Skin epidermis (tissue), 12 donors: Measurements from ENCODE around the gene MT4.

ENCODE experiments used
- H3K27ac ChIP-seq, 21 experiments: fragments of 200-600 bp; sonication (generic) in 11 of 21; one replicate each; pipeline ENCODE4 v1.5.0; 2020; ENCODE audit warnings: mild to moderate bottlenecking in 3 of 21, inconsistent platforms in 2 of 21, moderate library complexity in 2 of 21
- H3K4me3 ChIP-seq, 7 experiments: fragments of 200-600 bp; sonication (generic) in 2 of 7; one replicate each; pipeline ENCODE4 v1.5.0; 2020; ENCODE audit warnings: inconsistent platforms in 2 of 7, mild to moderate bottlenecking in 2 of 7, moderate library complexity in 1 of 7

MT4 gene

GRCh38 chr16:56594292-56594619 lies 29.4 kb downstream of the MT4 start:
- Histone ChIP-seq H3K4me3 (no peak overlapping the region), H3K27ac (no peak overlapping the region)

DNA sequence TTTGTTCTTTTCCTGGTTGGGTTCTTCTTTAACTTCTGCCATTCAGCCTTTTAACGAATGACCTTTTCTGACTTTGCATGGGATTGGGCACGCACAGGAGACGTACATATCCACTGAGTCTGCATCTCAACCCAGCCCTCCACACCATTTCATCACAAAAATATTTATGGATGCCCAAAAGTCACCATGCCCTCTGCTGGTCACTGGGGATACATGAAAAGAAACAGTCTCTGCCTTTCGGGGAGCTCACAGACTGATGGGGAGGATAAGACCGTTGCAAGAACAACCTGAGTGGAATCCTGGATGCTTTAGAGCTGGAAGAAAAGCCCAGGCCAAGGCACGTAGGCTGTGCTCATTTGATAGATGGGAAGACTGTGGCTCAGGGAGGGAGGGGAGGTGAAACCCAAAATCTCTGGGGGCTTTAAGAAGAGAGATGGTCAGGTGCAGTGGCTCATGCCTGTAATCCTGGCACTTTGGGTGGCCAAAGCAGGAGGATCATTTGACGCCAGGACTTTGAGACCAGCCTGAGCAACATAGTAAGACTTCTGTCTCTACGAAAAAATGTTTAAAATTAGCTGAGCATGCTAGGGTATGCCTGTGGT lies 35.6 kb downstream of the MT4 start:
- Histone ChIP-seq H3K4me3 (no peak overlapping the region), H3K27ac (no peak overlapping the region)

DNA sequence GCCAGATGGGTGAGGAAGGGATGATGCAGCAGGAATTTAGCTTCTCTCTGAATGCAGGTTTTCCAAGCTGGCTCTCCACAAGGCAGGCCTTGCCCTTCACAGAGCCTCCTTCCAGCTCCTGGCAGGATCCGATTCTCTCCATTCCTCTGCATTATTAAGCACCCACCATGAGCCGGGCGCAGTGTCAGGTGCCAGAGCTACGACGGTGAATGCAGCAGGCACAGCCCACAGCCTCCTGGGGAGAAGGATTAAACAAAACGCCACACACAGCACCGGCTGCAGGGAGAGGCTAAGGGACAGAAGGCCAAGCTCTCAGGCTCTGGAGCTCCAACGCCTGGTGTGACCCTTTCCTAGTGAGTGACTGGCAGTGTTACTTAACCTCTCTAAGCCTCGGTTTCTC lies 36.5 kb downstream of the MT4 start:
- no peak overlapping the region for H3K27ac ChIP-seq
- no peak overlapping the region for H3K4me3 ChIP-seq

- H3K4me3 ChIP-seq, result no peak overlapping the region
- H3K27ac ChIP-seq, result peak overlapping the region in 1 of 21 experiments; percentile 14
Observed at GRCh38 chr16:56603589-56603988, 38.7 kb downstream of the MT4 start.

DNA sequence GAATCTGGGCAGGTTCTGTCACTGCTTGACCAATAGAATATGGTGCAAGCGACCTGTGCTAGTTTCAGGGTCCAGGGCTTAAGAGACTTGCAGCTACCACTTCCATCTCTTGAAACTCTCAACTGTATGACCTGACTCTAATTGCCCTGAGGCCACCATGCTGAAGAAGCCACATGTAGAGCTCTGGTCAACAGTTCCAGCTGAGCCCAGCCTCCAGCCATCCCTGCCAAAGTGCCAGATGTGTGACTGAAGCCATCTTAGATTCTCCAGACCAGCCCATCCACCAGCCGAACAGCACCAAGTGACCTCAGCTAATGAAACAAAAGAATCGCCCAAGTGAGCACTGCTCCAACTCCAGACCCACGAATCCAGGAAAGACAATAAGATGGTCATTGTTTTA lies 40.1 kb downstream of the MT4 start:
- peak overlapping the region in 12 of 21 experiments; percentile 84 to 99 (median 94) for H3K27ac ChIP-seq
- no peak overlapping the region for H3K4me3 ChIP-seq

- H3K27ac ChIP-seq, result peak overlapping the region in 17 of 21 experiments; percentile 40 to 99 (median 93)
- no peak overlapping the region for H3K4me3 ChIP-seq
Observed at GRCh38 chr16:56605475-56605874, 40.6 kb downstream of the MT4 start.

DNA sequence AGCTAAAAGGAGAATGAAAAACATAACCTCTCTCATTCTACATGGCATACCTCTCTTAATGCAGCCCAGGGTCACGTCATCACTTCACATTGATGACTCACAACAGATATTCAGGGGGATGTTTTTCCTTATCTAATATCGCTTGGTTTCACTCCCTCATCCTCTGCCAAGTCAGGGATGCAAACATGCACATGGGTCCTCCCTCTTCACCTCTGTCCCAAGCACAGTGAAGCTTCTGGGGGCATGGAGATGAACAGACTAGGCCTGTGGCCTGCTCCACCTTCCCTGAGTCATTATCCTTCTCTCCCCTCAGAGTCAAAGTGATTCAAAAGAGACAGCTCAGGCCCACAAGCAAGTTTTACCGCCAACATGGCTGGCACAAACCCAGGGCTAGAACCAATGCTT lies 41.2 kb downstream of the MT4 start:
- Histone ChIP-seq H3K4me3 (no peak overlapping the region), H3K27ac (peak overlapping the region in 20 of 21 experiments; percentile 40 to 99 (median 90))

DNA sequence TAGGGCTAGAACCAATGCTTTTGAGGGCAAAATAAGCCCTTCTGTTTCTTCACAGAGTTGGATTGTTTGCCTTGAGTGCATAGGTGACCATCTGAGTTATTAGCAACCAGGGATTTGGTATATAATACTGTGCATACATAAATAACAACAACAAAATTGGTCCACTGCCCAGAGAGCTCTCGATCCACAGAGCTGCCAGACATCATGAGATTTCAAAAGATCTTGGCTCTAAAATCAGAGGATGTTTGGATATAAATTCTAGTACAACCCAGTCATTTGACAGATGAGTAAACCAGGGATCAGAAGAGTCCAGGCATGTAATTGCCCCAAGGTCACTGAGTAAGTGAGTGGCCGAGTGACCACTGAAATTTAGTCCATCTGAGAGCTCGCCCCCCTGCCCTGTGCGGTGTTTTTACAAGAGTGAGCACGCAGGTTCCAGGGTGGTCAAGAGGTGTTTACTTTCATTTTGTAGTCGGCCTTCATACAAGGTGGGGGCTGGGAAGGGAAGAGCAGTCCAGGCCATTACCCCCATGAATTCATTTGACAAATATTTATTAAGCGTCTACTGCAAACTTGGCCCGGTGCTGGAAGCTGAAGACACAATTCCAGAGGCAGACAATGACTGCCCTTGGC lies 41.7 kb downstream of the MT4 start:
- Histone ChIP-seq H3K27ac (peak overlapping the region; percentile 16 to 99 (median 92)), H3K4me3 (no peak overlapping the region)

GRCh38 chr16:56607109-56607618 lies 42.3 kb downstream of the MT4 start:
- Histone ChIP-seq H3K27ac (peak overlapping the region; percentile 60 to 99 (median 92)), H3K4me3 (no peak overlapping the region)

DNA sequence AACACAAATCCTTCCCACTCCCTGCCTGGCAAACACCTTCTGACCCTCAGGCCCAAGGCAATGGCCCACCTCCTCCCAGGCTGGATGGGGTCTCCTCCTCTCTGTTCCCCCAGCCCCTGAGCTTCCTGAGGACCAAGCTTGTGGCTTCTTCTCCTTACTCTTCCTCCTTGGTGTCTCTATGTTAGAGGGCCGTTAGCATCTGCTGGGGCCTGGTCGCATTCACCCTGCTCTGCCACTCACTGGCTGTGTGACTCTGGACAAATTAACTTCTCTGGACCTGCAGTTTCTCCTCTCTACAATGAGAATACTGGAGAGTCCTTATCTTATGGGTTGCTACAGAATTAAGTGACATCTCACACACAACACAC lies 42.8 kb downstream of the MT4 start:
- H3K27ac ChIP-seq, result peak overlapping the region; percentile 60 to 99 (median 92)
- peak overlapping the region in 4 of 7 experiments; percentile 44 to 69 (median 52) for H3K4me3 ChIP-seq

DNA sequence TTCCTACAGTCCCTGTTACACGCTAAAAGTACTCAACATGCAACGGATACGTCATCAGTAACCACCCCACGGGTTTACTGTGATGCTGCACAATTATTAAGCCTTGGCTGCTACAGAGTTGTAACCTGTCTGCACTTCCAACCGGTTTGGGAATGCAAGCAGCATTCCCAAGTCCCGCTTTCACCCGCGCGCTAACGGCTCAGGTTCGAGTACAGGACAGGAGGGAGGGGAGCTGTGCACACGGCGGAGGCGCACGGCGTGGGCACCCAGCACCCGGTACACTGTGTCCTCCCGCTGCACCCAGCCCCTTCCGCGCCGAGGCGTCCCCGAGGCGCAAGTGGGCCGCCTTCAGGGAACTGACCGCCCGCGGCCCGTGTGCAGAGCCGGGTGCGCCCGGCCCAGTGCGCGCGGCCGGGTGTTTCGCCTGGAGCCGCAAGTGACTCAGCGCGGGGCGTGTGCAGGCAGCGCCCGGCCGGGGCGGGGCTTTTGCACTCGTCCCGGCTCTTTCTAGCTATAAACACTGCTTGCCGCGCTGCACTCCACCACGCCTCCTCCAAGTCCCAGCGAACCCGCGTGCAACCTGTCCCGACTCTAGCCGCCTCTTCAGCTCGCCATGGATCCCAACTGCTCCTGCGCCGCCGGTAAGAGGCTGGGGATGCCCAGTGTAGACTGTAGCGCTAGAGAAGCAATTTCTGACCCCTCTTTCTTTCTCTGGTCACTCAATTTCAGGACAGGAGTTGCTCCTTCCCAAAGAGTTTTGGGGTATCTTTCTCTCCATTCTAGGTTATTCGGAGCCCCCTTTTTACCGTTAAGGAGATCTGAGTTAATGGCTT lies 43.4 kb downstream of the MT4 start, which contains the start of gene MT2A:
Gene MT2A, plus strand, starts transcription at position 542 of the 833 bp plus-strand sequence. Its CDS starts 72 bp downstream, at position 614.
- Histone ChIP-seq H3K27ac (peak within 1 kb of the TSS; percentile 60 to 99 (median 92)), H3K4me3 (peak within 1 kb of the TSS; percentile 44 to 69 (median 60))

DNA sequence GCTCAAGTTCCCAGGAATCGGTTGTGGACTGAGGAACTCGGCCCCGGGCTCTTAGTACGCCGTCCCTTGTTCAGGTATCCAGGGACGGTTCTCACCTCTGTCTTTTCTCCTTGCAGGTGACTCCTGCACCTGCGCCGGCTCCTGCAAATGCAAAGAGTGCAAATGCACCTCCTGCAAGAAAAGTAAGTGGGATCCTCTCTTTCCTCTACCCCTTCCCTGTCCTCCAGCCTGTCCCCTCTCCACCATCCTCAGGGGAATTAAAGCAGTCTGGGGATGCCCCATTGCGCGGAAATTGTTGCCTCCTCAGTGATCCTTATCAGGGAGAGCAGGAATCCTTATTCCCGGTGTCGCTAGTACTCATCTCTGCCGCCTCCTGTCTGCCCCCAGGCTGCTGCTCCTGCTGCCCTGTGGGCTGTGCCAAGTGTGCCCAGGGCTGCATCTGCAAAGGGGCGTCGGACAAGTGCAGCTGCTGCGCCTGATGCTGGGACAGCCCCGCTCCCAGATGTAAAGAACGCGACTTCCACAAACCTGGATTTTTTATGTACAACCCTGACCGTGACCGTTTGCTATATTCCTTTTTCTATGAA lies 44.1 kb downstream of the MT4 start:
- H3K27ac ChIP-seq, result peak overlapping the region; percentile 56 to 99 (median 92)
- peak overlapping the region; percentile 44 to 69 (median 60) for H3K4me3 ChIP-seq

DNA sequence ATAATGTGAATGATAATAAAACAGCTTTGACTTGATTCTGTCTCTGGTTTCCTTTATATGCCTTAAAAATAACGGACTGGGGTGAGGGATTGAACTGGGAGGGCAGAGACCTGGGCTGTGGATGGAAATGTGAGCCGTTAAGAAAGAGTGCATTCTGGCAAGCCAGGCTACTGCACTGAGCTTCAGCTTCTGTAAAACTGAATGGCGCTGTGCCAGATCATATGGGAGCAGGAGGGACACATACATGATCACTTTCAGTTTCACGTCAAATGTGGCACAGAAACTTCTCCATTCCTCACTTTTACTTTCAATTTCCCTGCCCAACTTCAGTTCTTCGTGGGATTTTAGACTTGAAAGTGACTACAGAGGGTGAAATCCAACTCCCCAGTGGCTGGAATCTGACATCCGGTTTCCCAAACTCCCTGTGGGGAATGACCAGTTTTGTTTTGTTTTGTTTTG lies 44.6 kb downstream of the MT4 start:
- Histone ChIP-seq H3K4me3 (peak overlapping the region; percentile 44 to 69 (median 60)), H3K27ac (peak overlapping the region; percentile 56 to 99 (median 92))

DNA sequence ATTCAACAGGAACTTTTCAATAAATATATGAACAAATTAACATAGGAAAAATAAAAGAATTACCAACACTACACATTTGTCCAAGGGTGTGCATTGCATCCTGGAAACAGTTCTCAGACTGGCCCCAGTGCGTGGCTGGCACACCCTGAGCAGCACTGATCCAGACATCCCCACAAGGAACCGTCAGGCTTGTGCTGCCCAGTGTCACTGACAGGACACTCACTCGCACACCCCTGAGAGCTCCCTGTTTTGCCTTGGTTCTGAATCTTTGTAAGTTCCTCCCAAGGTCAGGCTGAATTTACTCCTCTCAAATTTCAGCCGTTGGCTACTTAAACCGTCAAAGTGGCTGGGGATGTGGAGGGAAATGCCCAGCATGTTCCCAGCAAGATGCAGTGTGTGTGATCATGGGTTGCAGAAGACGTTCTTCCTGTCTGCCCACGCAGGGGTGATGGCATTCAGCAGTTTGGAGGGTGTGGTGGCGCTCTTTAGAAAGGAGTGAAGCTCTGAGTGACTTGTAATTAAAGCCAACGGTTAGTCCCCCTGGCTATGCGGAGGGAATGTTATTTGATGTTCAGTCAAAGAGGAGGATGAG lies 45.2 kb downstream of the MT4 start:
- Histone ChIP-seq H3K27ac (peak overlapping the region; percentile 48 to 99 (median 92)), H3K4me3 (peak overlapping the region in 6 of 7 experiments; percentile 44 to 69 (median 56))

GRCh38 chr16:56610609-56611111 lies 45.8 kb downstream of the MT4 start:
- no peak overlapping the region for H3K4me3 ChIP-seq
- peak overlapping the region; percentile 48 to 99 (median 92) for H3K27ac ChIP-seq

DNA sequence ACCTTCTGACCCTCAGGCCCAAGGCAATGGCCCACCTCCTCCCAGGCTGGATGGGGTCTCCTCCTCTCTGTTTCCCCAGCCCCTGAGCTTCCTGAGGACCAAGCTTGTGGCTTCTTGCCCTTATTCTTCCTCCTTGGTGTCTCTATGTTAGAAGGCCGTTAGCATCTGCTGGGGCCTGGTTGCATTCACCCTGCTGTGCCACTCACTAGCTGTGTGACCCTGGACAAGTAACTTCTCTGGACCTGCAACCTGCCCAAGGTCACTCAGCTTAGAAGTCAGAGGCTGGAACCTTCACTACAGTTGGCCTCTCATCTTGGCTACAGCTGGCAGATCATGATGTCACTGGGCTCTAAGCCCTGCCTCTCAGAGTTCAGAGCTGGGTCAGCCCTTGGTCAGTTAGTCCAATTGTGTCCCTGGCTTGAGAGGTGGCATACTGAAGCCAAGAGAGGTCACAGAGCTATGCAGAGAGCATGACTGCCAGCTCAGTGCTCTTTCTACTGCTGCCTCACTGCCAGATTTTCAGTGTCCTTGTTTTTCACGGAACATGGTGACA lies 46.5 kb downstream of the MT4 start:
- peak overlapping the region in 18 of 21 experiments; percentile 84 to 99 (median 93) for H3K27ac ChIP-seq

GRCh38 chr16:56613706-56614105 lies 48.8 kb downstream of the MT4 start:
- no peak overlapping the region for H3K4me3 ChIP-seq
- H3K27ac ChIP-seq, result no peak overlapping the region

More for the DNA sequence above, 46.5 kb downstream of the MT4 start:
- no peak overlapping the region for H3K4me3 ChIP-seq

GRCh38 chr16:56614549-56614991 lies 49.7 kb downstream of the MT4 start:
- Histone ChIP-seq H3K4me3 (no peak overlapping the region), H3K27ac (no peak overlapping the region)

GRCh38 chr16:56615353-56615752 lies 50.5 kb downstream of the MT4 start:
- Histone ChIP-seq H3K4me3 (no peak overlapping the region), H3K27ac (no peak overlapping the region)
